ENCODE measurements around the gene ASPSCR1.
"Not testable (repeated sequence)": the region's sequence is repeated elsewhere in the genome, so short reads cannot be mapped to it uniquely, and the experiment has no call there.

Gene ASPSCR1

GRCh38 chr17:82023447-82024241, 46.2 kb downstream of the ASPSCR1 start:
- DNase-seq = peak; percentile 76

- DNase-seq = no peak
Observed at GRCh38 chr17:82024859-82025258, 47.4 kb downstream of the ASPSCR1 start.

- no peak for DNase-seq
Observed at GRCh38 chr17:82025401-82026107, 48.1 kb downstream of the ASPSCR1 start.

- no peak for DNase-seq
Observed at GRCh38 chr17:82028246-82028645, 50.8 kb downstream of the ASPSCR1 start.

GRCh38 chr17:82028966-82029365, 51.5 kb downstream of the ASPSCR1 start:
- DNase-seq = no peak

- DNase-seq = no peak
Observed at GRCh38 chr17:82029391-82029790, 52.0 kb downstream of the ASPSCR1 start.

- DNase-seq = peak; percentile 80
Observed at GRCh38 chr17:82029990-82030469, 52.6 kb downstream of the ASPSCR1 start.

GRCh38 chr17:82030470-82031302, 53.3 kb downstream of the ASPSCR1 start:
- peak; percentile 91 for DNase-seq

GRCh38 chr17:82031303-82031884, 54.0 kb downstream of the ASPSCR1 start, which contains the start of gene RAC3:
Gene RAC3, plus strand, starts transcription at chr17:82031678. Its CDS starts 84 bp downstream, at chr17:82031762.
- DNase-seq = no peak

GRCh38 chr17:82031885-82032627, 54.6 kb downstream of the ASPSCR1 start:
- DNase-seq = peak; percentile 52

GRCh38 chr17:82033359-82034085, 56.1 kb downstream of the ASPSCR1 start:
- no peak for DNase-seq

- no peak for DNase-seq
Observed at GRCh38 chr17:82034371-82035011, 57.1 kb downstream of the ASPSCR1 start.

GRCh38 chr17:82035488-82035887, 58.1 kb downstream of the ASPSCR1 start:
- DNase-seq = no peak

- DNase-seq = no peak
Observed at GRCh38 chr17:82035956-82036633, 58.7 kb downstream of the ASPSCR1 start.

- no peak for DNase-seq
Observed at GRCh38 chr17:82036634-82037091, 59.2 kb downstream of the ASPSCR1 start.

GRCh38 chr17:82037092-82037888, 59.9 kb downstream of the ASPSCR1 start, which contains the start of gene DCXR:
Gene DCXR, minus strand, starts transcription at chr17:82037697. Its CDS starts 15 bp downstream, at chr17:82037682.
- DNase-seq = peak; percentile 98

- no peak for DNase-seq
Observed at GRCh38 chr17:82037889-82038195, 60.4 kb downstream of the ASPSCR1 start.

GRCh38 chr17:82038796-82039409, 61.5 kb downstream of the ASPSCR1 start:
- not testable (repeated sequence) for DNase-seq
